ENCODE data around the gene FOXRED2. TPM values are rescaled to one million over a fixed set of nuclear protein-coding genes. Genes with fewer than 3 reads are reported as not detected.

Gene FOXRED2
- total RNA-seq, 2 donors from 2014 or later: 3.7 to 5.7 TPM

DNA sequence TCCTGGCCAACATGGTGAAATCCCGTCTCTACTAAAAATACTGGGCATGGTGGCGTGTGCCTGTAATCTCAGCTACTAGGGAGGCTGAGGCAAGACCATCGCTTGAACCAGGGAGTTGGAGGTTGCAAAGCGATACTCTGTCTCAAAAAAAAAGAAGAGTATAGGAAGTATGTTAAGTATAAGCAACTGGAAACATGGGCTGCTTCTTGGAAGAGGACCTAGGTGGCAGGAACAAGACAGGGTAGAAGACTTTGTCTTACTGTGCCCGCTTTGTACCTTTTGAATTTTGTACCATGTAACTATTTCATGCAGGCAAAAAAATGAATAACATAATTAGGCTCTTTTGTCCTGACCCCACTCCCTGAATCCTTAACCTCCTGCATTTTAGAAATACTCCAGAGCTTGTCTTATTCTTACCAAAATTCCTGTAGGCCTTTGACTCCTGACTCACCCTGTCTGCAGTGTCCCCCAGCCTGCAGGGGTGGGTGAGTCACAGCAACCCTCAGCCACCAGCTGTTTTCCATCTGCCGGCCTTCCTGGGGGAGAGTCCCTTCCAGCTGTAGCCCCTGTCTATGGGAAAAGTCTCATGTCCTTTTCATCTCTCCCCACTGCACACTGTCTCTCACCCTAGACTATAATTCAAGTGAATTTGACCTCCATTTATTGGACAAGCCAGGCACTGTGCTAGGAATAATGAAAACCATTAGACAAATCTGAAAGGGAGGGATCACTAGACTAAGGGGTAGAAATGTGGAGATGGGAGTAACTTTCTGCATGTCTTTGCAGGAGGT is 67.2 kb downstream of the FOXRED2 start:
- Histone ChIP-seq H3K36me3 (no peaks in the 10 kb centered on the region), H3K4me1 (peaks cover 0 to 19% of the 10 kb centered on the region in 2 donors), H3K27me3 (no peaks in the 10 kb centered on the region), H3K4me3 (no peak overlapping the region), H3K27ac (peak overlapping the region in 1 of 2 donors; percentile 52), H3K9me3 (no peaks in the 10 kb centered on the region)
- no peak for DNase-seq (ENCODE audit: low spot score)
- TF ChIP-seq, protein P1, sequence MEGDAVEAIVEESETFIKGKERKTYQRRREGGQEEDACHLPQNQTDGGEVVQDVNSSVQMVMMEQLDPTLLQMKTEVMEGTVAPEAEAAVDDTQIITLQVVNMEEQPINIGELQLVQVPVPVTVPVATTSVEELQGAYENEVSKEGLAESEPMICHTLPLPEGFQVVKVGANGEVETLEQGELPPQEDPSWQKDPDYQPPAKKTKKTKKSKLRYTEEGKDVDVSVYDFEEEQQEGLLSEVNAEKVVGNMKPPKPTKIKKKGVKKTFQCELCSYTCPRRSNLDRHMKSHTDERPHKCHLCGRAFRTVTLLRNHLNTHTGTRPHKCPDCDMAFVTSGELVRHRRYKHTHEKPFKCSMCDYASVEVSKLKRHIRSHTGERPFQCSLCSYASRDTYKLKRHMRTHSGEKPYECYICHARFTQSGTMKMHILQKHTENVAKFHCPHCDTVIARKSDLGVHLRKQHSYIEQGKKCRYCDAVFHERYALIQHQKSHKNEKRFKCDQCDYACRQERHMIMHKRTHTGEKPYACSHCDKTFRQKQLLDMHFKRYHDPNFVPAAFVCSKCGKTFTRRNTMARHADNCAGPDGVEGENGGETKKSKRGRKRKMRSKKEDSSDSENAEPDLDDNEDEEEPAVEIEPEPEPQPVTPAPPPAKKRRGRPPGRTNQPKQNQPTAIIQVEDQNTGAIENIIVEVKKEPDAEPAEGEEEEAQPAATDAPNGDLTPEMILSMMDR (IDR thresholded peaks at IDR 0.05): no peak

Other genes with a start within 250 kb of the FOXRED2 start
- gene MYH9, start 119.1 kb downstream of the FOXRED2 start, total RNA-seq: 100 to 1,000 TPM; 125 to 229 TPM
- gene TXN2, start 25.4 kb downstream of the FOXRED2 start, total RNA-seq: 10 to 100 TPM; 70.6 to 82.1 TPM
- gene EIF3D, start 22.1 kb upstream of the FOXRED2 start, total RNA-seq: 100 to 1,000 TPM; 177 to 185 TPM
- gene CACNG2, start 196.7 kb upstream of the FOXRED2 start, total RNA-seq: not detected